SIG-M5 (cell line): ENCODE data around the gene CCNL2.

Experiments
- DNase-seq: peaks from one replicate; lab custom pipeline; 2025; lab: John Stamatoyannopoulos, UW

CCNL2 gene

GRCh38 chr1:1340791-1341548 is 58.2 kb downstream of the CCNL2 start:
- DNase-seq = no peak

DNA sequence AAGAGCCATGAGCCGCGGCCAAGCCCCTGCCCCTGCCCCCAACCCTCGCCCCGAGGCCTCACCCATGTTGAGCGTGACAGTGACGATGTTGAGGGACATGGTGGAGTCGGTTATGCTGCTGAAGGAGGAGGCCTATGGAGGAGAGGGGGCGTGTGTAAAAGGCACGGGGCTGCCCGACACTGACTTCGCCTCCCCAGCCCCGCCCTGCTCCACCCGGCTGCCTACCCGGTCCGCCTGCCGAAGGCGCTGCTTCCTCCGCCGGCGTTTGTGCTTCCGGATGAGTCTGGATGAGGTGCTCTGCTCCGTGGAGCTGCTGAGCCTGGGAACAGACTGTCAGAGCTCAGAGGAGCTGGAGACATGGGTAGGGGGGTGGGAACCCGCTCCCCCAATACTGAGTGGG is 59.0 kb downstream of the CCNL2 start:
- no peak for DNase-seq

DNA sequence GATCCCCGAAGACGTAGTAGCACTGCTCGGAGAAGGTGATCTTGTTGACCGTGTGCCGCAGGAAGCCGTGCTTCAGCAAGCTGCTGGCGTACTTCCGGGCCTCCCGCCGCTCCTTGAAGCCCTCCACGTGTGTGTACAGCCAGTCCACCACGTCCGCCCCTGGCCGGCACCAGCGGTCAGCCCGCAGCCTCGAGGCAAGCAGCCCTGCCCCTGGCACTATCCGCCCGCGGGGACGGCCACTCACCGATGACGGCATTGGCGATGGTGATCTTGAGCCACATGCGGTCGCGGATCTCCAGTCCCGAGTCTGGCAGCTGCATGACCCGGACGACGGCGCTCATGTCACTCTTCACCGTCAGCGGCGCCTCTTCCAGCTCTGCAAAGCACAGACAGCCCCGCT is 60.9 kb downstream of the CCNL2 start:
- no peak for DNase-seq

DNA sequence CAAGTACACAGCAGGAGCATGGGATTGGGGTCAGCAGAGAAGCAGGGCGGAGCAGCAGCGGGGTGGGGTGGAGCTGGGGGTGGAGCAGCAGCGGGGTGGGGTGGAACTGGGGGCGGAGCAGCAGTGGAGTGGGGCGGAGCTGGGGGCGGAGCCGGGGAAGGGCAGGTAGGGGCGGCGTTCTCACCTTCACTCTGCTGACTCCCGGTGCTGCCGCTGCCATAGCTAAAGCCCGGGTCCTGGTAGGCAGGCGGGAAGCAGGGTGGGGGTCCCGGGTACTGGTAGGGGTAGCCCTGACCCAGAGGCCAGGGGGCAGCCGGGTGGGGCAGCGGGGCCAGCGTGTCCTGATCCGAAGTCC is 61.4 kb downstream of the CCNL2 start:
- DNase-seq = no peak

DNA sequence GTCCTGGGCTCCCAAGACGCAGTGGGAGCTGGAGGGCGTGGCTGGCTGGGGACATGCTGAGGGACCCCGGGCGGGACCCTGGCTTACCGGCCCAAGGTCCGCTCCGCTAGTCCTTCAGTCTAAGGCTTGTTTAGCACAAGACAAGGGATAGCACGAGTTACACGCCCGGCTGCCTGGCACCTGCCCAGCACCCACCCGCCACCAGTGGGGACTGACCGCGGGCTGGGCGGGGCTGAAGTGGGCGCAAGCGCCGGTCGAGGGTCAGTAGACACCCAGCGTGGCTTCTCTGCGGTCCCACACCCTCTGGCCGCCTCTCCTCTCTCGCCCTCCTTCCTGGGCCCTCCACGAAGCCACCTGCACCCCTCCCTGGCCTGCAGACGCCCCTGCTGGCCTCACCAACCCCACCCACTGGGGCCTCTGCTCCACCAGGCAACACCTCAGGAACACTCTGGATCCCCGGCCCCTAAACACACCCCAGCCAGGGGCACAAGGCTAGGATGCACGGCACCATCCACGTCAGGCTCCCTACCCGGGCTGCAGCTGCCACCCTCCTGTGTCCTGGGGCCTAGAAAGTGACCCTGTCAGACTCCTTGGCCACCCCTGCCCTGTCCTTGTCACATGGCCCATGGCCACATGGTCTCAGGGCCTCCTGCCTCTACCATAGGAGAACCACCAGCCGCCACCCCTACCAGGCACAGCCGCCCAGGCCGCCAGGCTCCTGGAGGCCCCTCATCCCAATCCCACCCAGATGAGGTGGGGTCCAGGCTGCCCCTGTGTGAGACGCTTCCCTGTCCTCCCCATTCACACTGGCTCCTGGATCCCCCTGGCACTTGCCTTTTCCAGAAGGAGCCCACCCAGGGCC is 62.0 kb downstream of the CCNL2 start:
- no peak for DNase-seq

GRCh38 chr1:1336446-1336845 is 62.7 kb downstream of the CCNL2 start:
- DNase-seq = no peak

- DNase-seq = no peak
Measured at GRCh38 chr1:1335792-1336248, 63.3 kb downstream of the CCNL2 start.
